Spleen (tissue), 7 donors: Measurements from ENCODE around the gene LGI4.

ENCODE experiments used
- POLR2A ChIP-seq, 3 donors: fragments of 450-650 bp; IDR thresholded peaks; one replicate each; pipeline ENCODE4 v1.5.1; 2017; ENCODE audit warnings: antibody characterized with exemption in 3 of 3, mild to moderate bottlenecking in 1 of 3
- TF ChIP-seq, protein P1 (sequence below), 11 experiments: fragments of 200-600 bp in 7 of 11; fragments of 450-650 bp in 4 of 11; sonication (generic) in 4 of 11; IDR thresholded peaks in 8 of 11; conservative IDR thresholded peaks in 3 of 11; 1 replicate in 7 of 11; 2 replicates in 4 of 11; pipeline versions ENCODE4 v1.4.0 to v1.8.0; 2016 to 2021; ENCODE audit warnings: antibody characterized with exemption in 11 of 11, inconsistent platforms in 4 of 11, mild to moderate bottlenecking in 1 of 11
- donor health status: DM: no; HTN: no; CAD: no; lungs with moderate emphysema.
- donor health status: DM: no; HTN: no; CAD: no.
- donor health status: DM: no; HTN: no; CAD: no.

DNA sequence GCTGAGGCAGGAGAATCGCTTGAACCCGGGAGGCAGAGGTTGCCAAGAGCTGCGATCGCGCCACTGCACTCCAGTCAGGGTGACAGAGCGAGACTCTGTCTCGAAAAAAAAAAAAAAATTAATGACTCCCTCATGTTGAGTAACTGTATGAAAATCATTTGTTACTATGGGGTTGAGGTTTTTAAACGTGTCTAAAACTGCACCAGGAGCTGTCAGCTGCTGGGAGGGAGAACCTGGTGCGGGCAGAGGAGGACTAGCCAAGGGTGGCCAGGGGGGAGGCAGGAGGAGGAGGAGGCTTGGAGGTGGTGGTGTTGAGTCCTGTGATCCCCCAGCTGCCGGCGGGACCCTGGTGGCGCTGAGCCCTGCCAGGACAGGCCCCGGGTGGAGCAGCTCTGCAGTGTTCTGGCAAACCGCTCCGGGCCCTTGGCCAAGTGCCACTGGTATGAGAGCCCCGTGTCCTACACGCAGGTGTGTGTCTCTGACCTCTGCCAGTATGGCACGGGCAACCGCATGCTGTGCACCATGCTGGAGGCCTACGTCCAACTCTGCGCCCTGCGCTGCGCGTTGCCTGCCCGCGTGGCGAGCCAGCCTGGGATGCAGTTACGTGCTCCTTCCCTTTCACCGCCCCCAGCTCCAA, 36.3 kb downstream of the LGI4 start:
- TF ChIP-seq, protein P1, sequence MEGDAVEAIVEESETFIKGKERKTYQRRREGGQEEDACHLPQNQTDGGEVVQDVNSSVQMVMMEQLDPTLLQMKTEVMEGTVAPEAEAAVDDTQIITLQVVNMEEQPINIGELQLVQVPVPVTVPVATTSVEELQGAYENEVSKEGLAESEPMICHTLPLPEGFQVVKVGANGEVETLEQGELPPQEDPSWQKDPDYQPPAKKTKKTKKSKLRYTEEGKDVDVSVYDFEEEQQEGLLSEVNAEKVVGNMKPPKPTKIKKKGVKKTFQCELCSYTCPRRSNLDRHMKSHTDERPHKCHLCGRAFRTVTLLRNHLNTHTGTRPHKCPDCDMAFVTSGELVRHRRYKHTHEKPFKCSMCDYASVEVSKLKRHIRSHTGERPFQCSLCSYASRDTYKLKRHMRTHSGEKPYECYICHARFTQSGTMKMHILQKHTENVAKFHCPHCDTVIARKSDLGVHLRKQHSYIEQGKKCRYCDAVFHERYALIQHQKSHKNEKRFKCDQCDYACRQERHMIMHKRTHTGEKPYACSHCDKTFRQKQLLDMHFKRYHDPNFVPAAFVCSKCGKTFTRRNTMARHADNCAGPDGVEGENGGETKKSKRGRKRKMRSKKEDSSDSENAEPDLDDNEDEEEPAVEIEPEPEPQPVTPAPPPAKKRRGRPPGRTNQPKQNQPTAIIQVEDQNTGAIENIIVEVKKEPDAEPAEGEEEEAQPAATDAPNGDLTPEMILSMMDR (IDR thresholded peaks at IDR 0.05 in 8 of 11, conservative IDR thresholded peaks at IDR 0.05 in 3 of 11): no peak
- TF ChIP-seq POLR2A (IDR thresholded peaks at IDR 0.05): no peak
